NCI-H2227 treated with DMSO at 0.1 percent for 48 hours (cell line): Measurements from ENCODE around the gene MARF1.
"Not testable (repeated sequence)": the region's sequence is repeated elsewhere in the genome, so short reads cannot be mapped to it uniquely, and the experiment has no call there.

Experiments used
- DNase-seq: peaks from one replicate; lab custom pipeline; 2025; lab: John Stamatoyannopoulos, UW

MARF1 gene

DNA sequence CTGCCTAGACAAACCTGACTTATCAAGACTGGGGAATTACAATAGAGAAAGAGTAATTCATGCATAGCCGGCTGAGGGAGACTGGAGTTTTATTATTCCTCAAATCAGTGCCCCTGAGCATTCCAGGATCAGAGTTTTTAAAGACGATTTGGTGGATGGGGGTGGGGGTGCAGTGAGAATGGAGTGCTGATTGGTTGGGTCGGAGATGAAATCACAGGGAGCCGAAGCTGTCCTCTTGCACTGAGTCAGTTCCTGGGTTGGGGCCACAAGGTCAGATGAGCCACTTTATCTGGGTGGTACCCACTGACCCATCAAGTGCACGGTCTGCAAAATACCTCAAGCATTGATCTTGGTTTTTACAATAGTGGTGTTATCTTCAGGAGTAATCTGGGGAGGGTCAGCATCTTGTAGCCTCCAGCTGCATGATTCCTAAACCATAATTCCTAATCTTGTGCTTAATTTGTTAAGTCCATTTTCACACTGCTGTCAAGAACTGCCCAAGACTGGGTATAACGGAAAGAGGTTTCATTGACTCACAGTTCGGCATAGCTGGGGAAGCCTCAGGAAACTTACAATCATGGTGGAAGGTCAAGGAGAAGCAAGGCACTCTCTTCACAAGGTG, 69.6 kb downstream of the MARF1 start:
- no peak for DNase-seq

GRCh38 chr16:15572329-15573001, 70.5 kb downstream of the MARF1 start:
- no peak for DNase-seq

GRCh38 chr16:15571557-15571956, 71.4 kb downstream of the MARF1 start:
- no peak for DNase-seq

DNA sequence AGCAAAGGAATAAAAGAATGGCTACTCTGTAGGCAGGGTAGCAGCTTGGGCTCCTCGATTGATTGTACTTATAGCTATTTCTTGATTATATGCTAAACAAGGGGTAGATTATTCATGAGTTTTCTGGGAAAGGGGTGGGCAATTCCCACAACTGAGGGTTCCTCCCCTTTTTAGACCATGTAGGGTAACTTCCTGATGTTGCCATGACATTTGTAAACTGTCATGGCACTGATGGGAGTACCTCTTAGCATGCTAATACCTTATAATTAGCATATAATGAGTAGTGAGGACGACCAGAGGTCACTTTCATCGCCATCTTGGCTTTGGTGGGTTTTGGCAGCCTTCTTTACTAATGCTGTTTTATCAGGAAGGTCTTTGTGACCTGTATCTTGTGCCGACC, 72.3 kb downstream of the MARF1 start:
- not testable (repeated sequence) for DNase-seq

DNA sequence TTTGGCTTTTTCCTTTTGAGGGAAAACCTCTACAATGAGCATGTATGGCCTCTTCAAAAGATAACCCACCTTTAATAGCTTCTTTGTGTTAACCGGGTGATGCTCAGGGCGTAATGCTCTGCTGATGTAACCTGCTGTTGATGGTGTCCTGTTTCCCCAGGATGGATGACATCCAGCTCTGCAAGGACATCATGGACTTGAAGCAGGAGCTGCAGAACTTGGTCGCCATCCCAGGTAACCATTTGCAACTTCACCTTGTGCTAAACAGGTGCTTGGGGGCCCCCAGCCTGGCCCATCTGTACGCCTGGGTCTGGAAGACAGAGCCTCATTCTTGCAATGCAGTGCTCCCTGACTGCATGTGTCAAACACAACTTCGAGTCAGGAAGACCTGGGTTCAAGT, 75.1 kb downstream of the MARF1 start:
- DNase-seq: no peak

- DNase-seq: no peak
Observed at GRCh38 chr16:15566095-15566494, 76.9 kb downstream of the MARF1 start.

GRCh38 chr16:15564604-15565339, 78.2 kb downstream of the MARF1 start:
- DNase-seq: no peak

GRCh38 chr16:15559176-15559575, 83.8 kb downstream of the MARF1 start:
- no peak for DNase-seq

DNA sequence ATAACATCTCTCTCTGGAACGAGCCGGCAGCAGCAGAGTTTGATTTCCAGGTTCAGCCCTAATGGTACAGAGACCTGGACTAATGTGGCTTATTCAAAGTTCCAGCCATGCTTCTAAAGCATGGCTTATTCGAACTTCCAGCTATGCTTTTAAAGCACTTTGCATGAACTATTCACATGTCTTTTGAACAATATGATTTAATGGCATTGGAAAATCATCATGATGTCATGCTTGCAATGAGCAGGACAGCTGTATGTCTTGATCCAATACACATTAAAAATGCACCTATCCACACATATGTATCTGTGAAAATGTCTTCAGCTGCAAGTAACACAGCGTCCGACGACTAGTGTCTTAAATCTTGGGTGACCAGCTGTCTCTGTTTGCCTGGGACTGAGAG, 85.7 kb downstream of the MARF1 start:
- no peak for DNase-seq

DNA sequence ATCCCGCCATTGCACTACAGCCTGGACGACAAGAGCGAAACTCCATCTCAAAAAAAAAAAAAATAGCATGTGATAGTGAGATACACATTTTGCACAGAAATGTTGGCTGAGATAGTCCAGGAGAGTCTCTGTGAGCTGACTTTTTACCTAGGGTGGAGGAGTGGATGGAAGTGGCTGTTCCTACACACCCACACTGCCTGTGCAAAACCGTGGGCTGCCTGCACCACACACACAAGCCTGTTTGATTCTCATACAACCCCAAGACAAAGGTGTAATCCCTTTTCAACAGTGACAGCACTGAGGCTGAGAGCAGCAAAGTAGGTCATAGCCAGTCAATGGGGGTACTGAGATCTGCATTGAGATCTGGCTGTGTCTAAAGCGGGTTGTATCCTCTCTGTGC, 86.8 kb downstream of the MARF1 start:
- DNase-seq: no peak

- no peak for DNase-seq
Observed at GRCh38 chr16:15553313-15554088, 89.5 kb downstream of the MARF1 start.

DNA sequence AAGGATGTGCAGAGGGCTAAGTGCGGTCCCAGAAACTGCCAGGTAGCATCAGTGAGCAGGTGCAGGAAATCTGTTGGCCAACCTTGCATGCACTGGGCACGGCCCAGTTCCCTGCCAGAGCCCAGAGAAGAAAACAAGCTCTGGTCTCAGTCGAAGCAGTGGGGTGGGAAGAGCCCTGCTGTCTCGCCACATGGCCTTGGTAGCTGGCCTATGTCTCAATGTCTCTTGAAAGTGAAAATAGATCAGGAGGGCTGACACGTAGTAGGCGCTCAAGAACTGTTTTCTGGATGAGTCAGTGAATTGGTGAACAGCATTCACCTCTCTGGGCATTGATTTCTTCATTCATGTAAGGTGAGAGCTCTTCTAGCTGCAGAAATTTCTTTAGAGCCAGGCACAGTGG, 90.4 kb downstream of the MARF1 start:
- DNase-seq: no peak

DNA sequence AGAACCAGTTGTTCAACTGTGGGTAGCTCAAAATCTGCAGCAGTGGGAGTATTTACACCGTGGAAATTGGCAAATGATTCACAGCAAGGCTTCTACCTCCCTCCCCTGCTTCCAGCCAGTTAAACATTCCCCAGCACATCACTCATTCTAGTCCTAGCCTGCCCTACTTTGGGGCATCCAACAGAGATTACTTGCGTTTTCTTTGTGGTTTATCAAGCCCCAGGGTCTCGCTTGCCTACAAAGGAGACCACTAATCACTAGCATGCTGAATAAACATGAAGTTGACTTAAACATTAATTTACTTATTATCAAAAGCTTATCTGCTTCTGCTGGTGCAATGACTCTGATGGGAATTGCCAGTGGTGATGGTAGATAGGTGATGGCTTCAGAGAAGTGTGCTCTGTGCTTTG, 94.5 kb downstream of the MARF1 start:
- no peak for DNase-seq

DNA sequence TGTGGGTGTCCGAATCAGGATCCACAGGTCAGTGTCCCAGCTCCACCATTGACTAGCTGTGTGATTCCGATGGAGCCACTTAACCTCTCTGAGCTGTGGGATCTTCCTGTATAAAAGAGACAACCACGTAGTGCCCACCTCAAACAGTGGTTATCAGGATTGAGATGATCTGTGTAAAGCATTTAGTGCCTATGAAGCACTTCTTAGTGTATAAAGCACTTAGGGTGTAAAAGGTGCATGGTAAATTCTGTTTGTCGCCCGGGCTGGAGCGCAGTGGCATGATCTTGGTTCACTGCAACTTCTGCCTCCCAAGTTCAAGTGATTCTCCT, 95.2 kb downstream of the MARF1 start:
- no peak for DNase-seq

DNA sequence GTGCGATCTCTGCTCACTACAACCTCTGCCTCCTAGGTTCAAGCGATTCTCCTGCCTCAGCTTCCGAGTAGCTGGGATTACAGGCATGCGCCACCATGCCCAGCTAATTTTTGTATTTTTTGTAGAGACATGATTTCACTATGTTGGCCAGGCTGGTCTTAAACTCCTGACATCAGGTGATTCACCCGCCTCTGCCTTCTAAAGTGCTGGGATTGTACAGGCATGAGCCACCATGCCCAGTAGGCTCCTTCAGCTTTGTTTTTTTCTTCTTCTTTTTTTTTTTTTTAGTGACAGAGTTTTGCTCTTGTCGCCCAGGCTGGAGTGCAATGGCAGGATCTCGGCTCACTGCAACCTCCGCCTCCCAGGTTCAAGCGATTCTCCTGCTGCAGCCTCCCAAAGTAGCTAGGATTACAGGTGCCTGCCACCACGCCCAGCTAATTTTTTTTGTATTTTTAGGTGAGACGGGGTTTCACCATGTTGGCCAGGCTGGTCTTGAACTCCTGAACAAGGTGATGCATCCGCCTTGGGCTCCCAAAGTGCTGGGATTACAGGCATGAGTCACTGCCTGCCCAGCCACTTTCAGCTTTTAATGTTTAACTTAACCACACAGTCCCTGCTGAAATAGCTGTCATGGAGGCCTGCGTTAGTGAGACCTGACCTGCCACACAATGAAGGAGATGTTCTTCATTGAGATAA, 95.7 kb downstream of the MARF1 start:
- not testable (repeated sequence) for DNase-seq

- DNase-seq: no peak
Observed at GRCh38 chr16:15545544-15545943, 97.4 kb downstream of the MARF1 start.

DNA sequence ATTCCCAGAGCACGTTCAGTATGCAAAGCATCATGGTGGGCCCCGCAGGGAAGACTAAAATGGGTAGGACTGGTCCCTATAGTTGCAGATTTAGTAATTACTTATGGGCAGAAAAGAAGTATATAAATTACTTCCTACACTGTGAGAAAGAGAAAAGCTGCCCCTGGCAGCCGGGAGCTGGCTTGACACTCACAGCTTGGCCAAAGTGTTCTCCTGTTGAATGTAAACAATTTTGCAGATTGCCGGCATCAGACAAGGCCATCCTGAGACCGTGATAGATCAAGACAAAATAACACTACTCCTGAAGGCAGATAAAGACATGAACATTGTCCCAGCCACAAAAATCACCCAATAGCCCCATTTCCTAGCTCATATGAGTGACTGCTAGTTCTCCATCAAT, 98.5 kb downstream of the MARF1 start:
- DNase-seq: no peak
